Activated CD8-positive, alpha-beta memory T cell treated with anti-CD3 and anti-CD28 coated beads for 36 hours (primary cell): ENCODE measurements around the gene CNPY3. TPM values are rescaled to one million over a fixed set of nuclear protein-coding genes. Genes with fewer than 3 reads are reported as not detected.
"Not testable (repeated sequence)": the region's sequence is repeated elsewhere in the genome, so short reads cannot be mapped to it uniquely, and the experiment has no call there.

Experiments used
- CTCF ChIA-PET: fragments of 350-600 bp; sonication (Branson Sonifier 250); formaldehyde crosslinking; loops from one replicate; lab custom pipeline; 2021; ENCODE audit warnings: antibody characterized with exemption; lab: Charles Lee
- POLR2A ChIA-PET: fragments of 350-600 bp; sonication (Branson Sonifier 250); formaldehyde crosslinking; loops from one replicate; lab custom pipeline; 2021; ENCODE audit warnings: antibody characterized with exemption; lab: Charles Lee
- total RNA-seq, 2 experiments: library from RNA; stranded (reverse); gene quantifications; one replicate each; pipeline ENCODE4 v1.2.3, GENCODE V29; 2021

The CNPY3 gene
- total RNA-seq, 2 experiments from 2014 or later, result 48.8 to 50.2 TPM

- POLR2A ChIA-PET, result no interaction called here
- CTCF ChIA-PET, result no interaction called here
Measured at GRCh38 chr6:42939810-42940167, 10.5 kb downstream of the CNPY3 start.

GRCh38 chr6:42940493-42941045, 11.3 kb downstream of the CNPY3 start:
- ChIA-PET POLR2A (interaction anchor here (0.6 kb wide), 1 partner anchor 11 kb away, joined by 7 read pairs; the partner anchor contains the start of gene CNPY3), CTCF (interaction anchor here (0.7 kb wide), 1 partner anchor 901 kb away, joined by 3 read pairs; no protein-coding TSS in a partner anchor)

- CTCF ChIA-PET, POLR2A ChIA-PET: not testable (repeated sequence)
Measured at GRCh38 chr6:42941356-42941755, 12.1 kb downstream of the CNPY3 start.

- CTCF ChIA-PET, result no interaction called here
- POLR2A ChIA-PET, result no interaction called here
Measured at GRCh38 chr6:42942444-42942843, 13.2 kb downstream of the CNPY3 start.

- ChIA-PET CTCF (no interaction called here), POLR2A (no interaction called here)
Measured at GRCh38 chr6:42947950-42948349, 18.7 kb downstream of the CNPY3 start.

GRCh38 chr6:42952389-42952788, 23.1 kb downstream of the CNPY3 start:
- ChIA-PET POLR2A (interaction anchor here (0.7 kb wide), 1 partner anchor 15 kb away, joined by 4 read pairs; no protein-coding TSS in a partner anchor), CTCF (interaction anchor here (0.7 kb wide), 1 partner anchor 12 kb away, joined by 3 read pairs; no protein-coding TSS in a partner anchor)

GRCh38 chr6:42954405-42954804, 25.1 kb downstream of the CNPY3 start:
- POLR2A ChIA-PET, CTCF ChIA-PET: not testable (repeated sequence)

- CTCF ChIA-PET, result no interaction called here
- POLR2A ChIA-PET, result no interaction called here
Measured at GRCh38 chr6:42958125-42958524, 28.8 kb downstream of the CNPY3 start.

GRCh38 chr6:42959917-42960242, 30.6 kb downstream of the CNPY3 start:
- ChIA-PET CTCF (interaction anchor here (0.9 to 1.2 kb wide), 2 partner anchors 15 to 33 kb away, joined by 3 read pairs; no protein-coding TSS in a partner anchor), POLR2A (interaction anchor here (0.5 kb wide), 1 partner anchor 22 kb away, joined by 3 read pairs; no protein-coding TSS in a partner anchor)

GRCh38 chr6:42960243-42961019, 31.2 kb downstream of the CNPY3 start, which contains the start of gene GNMT:
GNMT (plus strand) TSS chr6:42960754; CDS start chr6:42960768, 14 bp downstream.
- ChIA-PET CTCF (interaction anchor here (0.9 to 1.2 kb wide), 2 partner anchors 15 to 34 kb away, joined by 3 read pairs; no protein-coding TSS in a partner anchor), POLR2A (interaction anchor here (0.5 kb wide), 1 partner anchor 254 kb away, joined by 5 read pairs; no protein-coding TSS in a partner anchor)

GRCh38 chr6:42961020-42961470, 31.8 kb downstream of the CNPY3 start:
- POLR2A ChIA-PET, result interaction anchor here (0.5 to 0.7 kb wide), 2 partner anchors 10 to 254 kb away, joined by 3 to 5 read pairs; no protein-coding TSS in a partner anchor
- CTCF ChIA-PET, result no interaction called here

GRCh38 chr6:42962096-42962495, 32.8 kb downstream of the CNPY3 start:
- POLR2A ChIA-PET, result interaction anchor here (0.7 kb wide), 2 partner anchors 9 to 58 kb away, joined by 3 to 4 read pairs; no protein-coding TSS in a partner anchor

GRCh38 chr6:42962502-42963178, 33.4 kb downstream of the CNPY3 start:
- ChIA-PET CTCF (interaction anchor here (1.2 kb wide), 1 partner anchor 181 kb away, joined by 5 read pairs; no protein-coding TSS in a partner anchor), POLR2A (no interaction called here)

More at GRCh38 chr6:42962096-42962495, 32.8 kb downstream of the CNPY3 start:
- CTCF ChIA-PET, result interaction anchor here (0.6 to 1.2 kb wide), 2 partner anchors 182 to 400 kb away, joined by 4 to 5 read pairs; no protein-coding TSS in a partner anchor

GRCh38 chr6:42963179-42963854, 34.0 kb downstream of the CNPY3 start:
- CTCF ChIA-PET, result interaction anchor here (1.2 kb wide), 1 partner anchor 180 kb away, joined by 5 read pairs; no protein-coding TSS in a partner anchor
- POLR2A ChIA-PET, result no interaction called here

- POLR2A ChIA-PET, result interaction anchor here (0.5 kb wide), 1 partner anchor 51 kb away, joined by 3 read pairs; no protein-coding TSS in a partner anchor
- CTCF ChIA-PET, result interaction anchor here (0.5 kb wide), 1 partner anchor 12 kb away, joined by 3 read pairs; no protein-coding TSS in a partner anchor
Measured at GRCh38 chr6:42963855-42964605, 34.8 kb downstream of the CNPY3 start.

GRCh38 chr6:42966571-42966970, 37.3 kb downstream of the CNPY3 start:
- ChIA-PET POLR2A (no interaction called here), CTCF (no interaction called here)

- POLR2A ChIA-PET, result no interaction called here
- CTCF ChIA-PET, result interaction anchor here (0.5 kb wide), 1 partner anchor 197 kb away, joined by 3 read pairs; no protein-coding TSS in a partner anchor
Measured at GRCh38 chr6:42967228-42967627, 37.9 kb downstream of the CNPY3 start.
